K562 (cell line): ENCODE results near the gene MTA1. TPM values are rescaled to one million over a fixed set of nuclear protein-coding genes. Genes with fewer than 3 reads are reported as not detected.

Experiments used
- CAMTA2 ChIP-seq: fragments of 250-450 bp; sonication (Bioruptor Pico); conservative IDR thresholded peaks from 2 replicates; pipeline ENCODE4 v1.5.1; 2022
- CEBPG ChIP-seq, 3 experiments: fragments of 200-800 bp in 1 of 3; sonication (Bioruptor generic) in 1 of 3; sonication (generic) in 1 of 3; formaldehyde crosslinking in 1 of 3; IDR thresholded peaks in 2 of 3; conservative IDR thresholded peaks in 1 of 3; 2 replicates each; pipeline versions ENCODE4 v1.6.1 to v1.8.0; 2016 to 2022; ENCODE audit warnings: missing compliant biosample characterization in 2 of 3, missing genetic modification characterization in 2 of 3, mild to moderate bottlenecking in 1 of 3, missing genetic modification reagents in 1 of 3
- EGR1 ChIP-seq: fragments of 450-650 bp; conservative IDR thresholded peaks from 2 replicates; pipeline ENCODE4 v1.6.1; 2017; ENCODE audit warnings: mild to moderate bottlenecking
- EP400 ChIP-seq: fragments of 450-650 bp; IDR thresholded peaks from 2 replicates; pipeline ENCODE4 v1.6.1; 2017; ENCODE audit warnings: antibody characterized with exemption, mild to moderate bottlenecking, moderate library complexity
- ESRRA ChIP-seq: fragments of 450-650 bp; IDR thresholded peaks from 2 replicates; pipeline ENCODE4 v1.6.1; 2014; ENCODE audit warnings: low read depth, mild to moderate bottlenecking, moderate library complexity, borderline replicate concordance
- KLF1 ChIP-seq: fragments of 450-650 bp; IDR thresholded peaks from 2 replicates; pipeline ENCODE4 v1.6.1; 2016; ENCODE audit warnings: missing genetic modification characterization, missing compliant biosample characterization
- KLF16 ChIP-seq: IDR thresholded peaks from 2 replicates; pipeline ENCODE4 v1.6.1; 2016; ENCODE audit warnings: antibody characterized with exemption
- L3MBTL2 ChIP-seq: fragments of 450-650 bp; IDR thresholded peaks from 2 replicates; pipeline ENCODE4 v1.6.1; 2016; ENCODE audit warnings: mild to moderate bottlenecking, moderate library complexity
- NUFIP1 ChIP-seq: fragments of 450-650 bp; IDR thresholded peaks from 2 replicates; pipeline ENCODE4 v1.6.1; 2018; ENCODE audit not compliant: partially characterized antibody
- RAD21 ChIP-seq, 2 experiments: fragments of 250-450 bp in 1 of 2; fragments of 450-650 bp in 1 of 2; sonication (Bioruptor Pico) in 1 of 2; formaldehyde crosslinking in 1 of 2; IDR thresholded peaks in 1 of 2; conservative IDR thresholded peaks in 1 of 2; 2 replicates each; pipeline versions ENCODE4 v1.4.0 to v1.8.0; 2020 to 2022; ENCODE audit warnings: mild to moderate bottlenecking in 2 of 2, moderate library complexity in 1 of 2
- SMC3 ChIP-seq: conservative IDR thresholded peaks from 2 replicates; pipeline ENCODE4 v1.6.1; 2011; ENCODE audit warnings: low read depth, low read length, improper control_type of control experiment; ENCODE audit not compliant: insufficient read depth
- THRAP3 ChIP-seq: fragments of 450-650 bp; IDR thresholded peaks from 2 replicates; pipeline ENCODE4 v1.6.1; 2016; ENCODE audit warnings: mild to moderate bottlenecking, inconsistent platforms, borderline replicate concordance
- ZNF316 ChIP-seq: fragments of 450-650 bp; IDR thresholded peaks from 2 replicates; pipeline ENCODE4 v1.6.1; 2016
- polyA plus RNA-seq, 8 experiments: library from polyadenylated mRNA; depleted of rRNA in 4 of 8; stranded (reverse) in 5 of 8; unstranded in 3 of 8; fragments of >200 nt; fragmentation: Nextera tagmentation in 2 of 8; fragmentation: Illumina TruSeq in 1 of 8; extraction: Ambion mirVana in 2 of 8; extraction: Trizol in 1 of 8; gene quantifications; 2 replicates each; pipeline versions ENCODE4 v1.2.1 to v1.2.3, GENCODE V29; 2011 to 2014; ENCODE audit warnings: inconsistent platforms in 1 of 8, missing spikeins in 1 of 8
- total RNA-seq, 7 experiments: library from RNA; depleted of rRNA in 6 of 7; stranded (reverse); fragments of >200 nt in 6 of 7; fragmentation: Illumina TruSeq in 2 of 7; extraction: Trizol in 2 of 7; gene quantifications; 2 replicates each; pipeline versions ENCODE4 v1.2.1 to v1.2.3, GENCODE V29; 2011 to 2021; ENCODE audit warnings: low replicate concordance in 1 of 7
- TF ChIP-seq, protein P1 (sequence below): fragments of 450-650 bp; formaldehyde crosslinking; IDR thresholded peaks from 2 replicates; pipeline ENCODE4 v1.4.0; 2022; ENCODE audit warnings: missing genetic modification characterization
- TF ChIP-seq, protein P2 (sequence below): fragments of 450-650 bp; IDR thresholded peaks from 2 replicates; pipeline ENCODE4 v1.6.1; 2016; ENCODE audit warnings: antibody characterized with exemption
- TF ChIP-seq, protein P3 (sequence below): sonication (generic); formaldehyde crosslinking; IDR thresholded peaks from 2 replicates; pipeline ENCODE4 v1.8.0; 2022; ENCODE audit warnings: missing genetic modification reagents, mild to moderate bottlenecking, borderline replicate concordance
- TF ChIP-seq, protein P4 (sequence below): fragments of 200-800 bp; sonication (Bioruptor generic); IDR thresholded peaks from 2 replicates; pipeline ENCODE4 v1.6.1; 2017; ENCODE audit warnings: missing genetic modification characterization, missing compliant biosample characterization
- TF ChIP-seq, protein P5 (sequence below): fragments of 250-450 bp; sonication (Bioruptor Pico); IDR thresholded peaks from 2 replicates; pipeline ENCODE4 v1.8.0; 2021; ENCODE audit warnings: borderline replicate concordance, mild to moderate bottlenecking, moderate library complexity; ENCODE audit not compliant: poor library complexity, severe bottlenecking
- TF ChIP-seq, protein P6 (sequence below): fragments of 250-450 bp; sonication (Bioruptor Pico); IDR thresholded peaks from 2 replicates; pipeline ENCODE4 v1.8.0; 2022; ENCODE audit warnings: inconsistent platforms, mild to moderate bottlenecking, moderate library complexity, borderline replicate concordance

The MTA1 gene
- total and polyA plus RNA-seq, 9 of the 15 experiments (the other 6 are each of a cell fraction or from before 2014, with no cell fraction given), result 0.13 to 118 (median 32.3) TPM

DNA sequence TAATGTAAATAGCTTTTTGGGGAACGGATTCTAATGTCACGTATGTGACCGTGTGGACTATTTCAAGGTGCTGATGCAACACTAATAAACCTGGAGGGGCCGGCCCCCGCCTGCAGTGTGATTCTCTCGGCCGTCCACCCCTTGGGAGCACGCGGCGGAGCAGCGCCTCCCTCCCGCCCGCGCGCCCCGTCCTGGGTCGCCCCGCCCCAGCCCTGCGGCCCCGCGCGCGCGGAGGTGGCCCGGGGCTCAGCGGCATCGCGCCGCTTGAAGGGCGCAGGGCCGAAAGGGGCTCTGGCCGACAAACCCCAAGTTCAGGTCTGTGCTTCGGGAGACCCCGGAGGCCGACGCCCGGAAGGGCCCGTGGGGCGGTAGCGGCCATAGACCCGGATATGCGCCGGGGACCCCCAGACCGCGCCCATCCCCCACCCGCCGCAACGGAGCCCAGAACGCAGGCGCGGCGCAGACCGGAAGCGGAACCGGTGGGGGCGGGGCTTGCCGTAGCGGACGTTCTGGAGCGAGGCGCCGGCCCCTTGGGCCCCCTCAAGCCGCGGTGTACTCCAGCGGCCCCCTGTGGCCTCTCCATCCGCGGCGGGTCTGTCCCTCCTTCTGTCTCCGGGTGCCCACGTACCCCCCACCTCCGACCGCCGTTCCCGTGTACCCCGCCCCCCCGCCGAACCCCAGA, 21.4 kb upstream of the MTA1 start, which contains the start of gene TEX22 (continued):
- no peak for TF ChIP-seq KLF1 (tag)
- TF ChIP-seq, protein P1, sequence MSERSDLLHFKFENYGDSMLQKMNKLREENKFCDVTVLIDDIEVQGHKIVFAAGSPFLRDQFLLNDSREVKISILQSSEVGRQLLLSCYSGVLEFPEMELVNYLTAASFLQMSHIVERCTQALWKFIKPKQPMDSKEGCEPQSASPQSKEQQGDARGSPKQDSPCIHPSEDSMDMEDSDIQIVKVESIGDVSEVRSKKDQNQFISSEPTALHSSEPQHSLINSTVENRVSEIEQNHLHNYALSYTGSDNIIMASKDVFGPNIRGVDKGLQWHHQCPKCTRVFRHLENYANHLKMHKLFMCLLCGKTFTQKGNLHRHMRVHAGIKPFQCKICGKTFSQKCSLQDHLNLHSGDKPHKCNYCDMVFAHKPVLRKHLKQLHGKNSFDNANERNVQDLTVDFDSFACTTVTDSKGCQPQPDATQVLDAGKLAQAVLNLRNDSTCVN (CRISPR knock-in tag), result no peak
- TF ChIP-seq, protein P2, sequence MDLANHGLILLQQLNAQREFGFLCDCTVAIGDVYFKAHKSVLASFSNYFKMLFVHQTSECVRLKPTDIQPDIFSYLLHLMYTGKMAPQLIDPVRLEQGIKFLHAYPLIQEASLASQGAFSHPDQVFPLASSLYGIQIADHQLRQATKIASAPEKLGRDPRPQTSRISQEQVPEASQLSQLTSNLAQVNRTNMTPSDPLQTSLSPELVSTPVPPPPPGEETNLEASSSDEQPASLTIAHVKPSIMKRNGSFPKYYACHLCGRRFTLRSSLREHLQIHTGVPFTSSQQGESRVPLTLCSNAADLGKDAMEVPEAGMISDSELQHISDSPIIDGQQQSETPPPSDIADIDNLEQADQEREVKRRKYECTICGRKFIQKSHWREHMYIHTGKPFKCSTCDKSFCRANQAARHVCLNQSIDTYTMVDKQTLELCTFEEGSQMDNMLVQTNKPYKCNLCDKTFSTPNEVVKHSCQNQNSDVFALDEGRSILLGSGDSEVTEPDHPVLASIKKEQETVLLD, result 0 out of 2 replicates have a peak, but pooled peaks have one; percentile 34
- TF ChIP-seq, protein P3, sequence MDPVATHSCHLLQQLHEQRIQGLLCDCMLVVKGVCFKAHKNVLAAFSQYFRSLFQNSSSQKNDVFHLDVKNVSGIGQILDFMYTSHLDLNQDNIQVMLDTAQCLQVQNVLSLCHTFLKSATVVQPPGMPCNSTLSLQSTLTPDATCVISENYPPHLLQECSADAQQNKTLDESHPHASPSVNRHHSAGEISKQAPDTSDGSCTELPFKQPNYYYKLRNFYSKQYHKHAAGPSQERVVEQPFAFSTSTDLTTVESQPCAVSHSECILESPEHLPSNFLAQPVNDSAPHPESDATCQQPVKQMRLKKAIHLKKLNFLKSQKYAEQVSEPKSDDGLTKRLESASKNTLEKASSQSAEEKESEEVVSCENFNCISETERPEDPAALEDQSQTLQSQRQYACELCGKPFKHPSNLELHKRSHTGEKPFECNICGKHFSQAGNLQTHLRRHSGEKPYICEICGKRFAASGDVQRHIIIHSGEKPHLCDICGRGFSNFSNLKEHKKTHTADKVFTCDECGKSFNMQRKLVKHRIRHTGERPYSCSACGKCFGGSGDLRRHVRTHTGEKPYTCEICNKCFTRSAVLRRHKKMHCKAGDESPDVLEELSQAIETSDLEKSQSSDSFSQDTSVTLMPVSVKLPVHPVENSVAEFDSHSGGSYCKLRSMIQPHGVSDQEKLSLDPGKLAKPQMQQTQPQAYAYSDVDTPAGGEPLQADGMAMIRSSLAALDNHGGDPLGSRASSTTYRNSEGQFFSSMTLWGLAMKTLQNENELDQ, result no peak
- no peak; the same call in 1 of the 2 replicates for TF ChIP-seq EGR1
- TF ChIP-seq THRAP3, result no peak
- no peak for TF ChIP-seq ZNF316
- TF ChIP-seq ESRRA, result peak; percentile 64
- peak; percentile 74 for TF ChIP-seq EP400
- TF ChIP-seq, protein P4, sequence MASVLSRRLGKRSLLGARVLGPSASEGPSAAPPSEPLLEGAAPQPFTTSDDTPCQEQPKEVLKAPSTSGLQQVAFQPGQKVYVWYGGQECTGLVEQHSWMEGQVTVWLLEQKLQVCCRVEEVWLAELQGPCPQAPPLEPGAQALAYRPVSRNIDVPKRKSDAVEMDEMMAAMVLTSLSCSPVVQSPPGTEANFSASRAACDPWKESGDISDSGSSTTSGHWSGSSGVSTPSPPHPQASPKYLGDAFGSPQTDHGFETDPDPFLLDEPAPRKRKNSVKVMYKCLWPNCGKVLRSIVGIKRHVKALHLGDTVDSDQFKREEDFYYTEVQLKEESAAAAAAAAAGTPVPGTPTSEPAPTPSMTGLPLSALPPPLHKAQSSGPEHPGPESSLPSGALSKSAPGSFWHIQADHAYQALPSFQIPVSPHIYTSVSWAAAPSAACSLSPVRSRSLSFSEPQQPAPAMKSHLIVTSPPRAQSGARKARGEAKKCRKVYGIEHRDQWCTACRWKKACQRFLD (CRISPR knock-in tag), result no peak; the same call in 1 of the 2 replicates
- peak; percentile 85 for TF ChIP-seq CEBPG (CRISPR knock-in tag; IDR thresholded peaks at IDR 0.05)
- peak; percentile 76 to 88 for TF ChIP-seq CEBPG (tag; conservative IDR thresholded peaks at IDR 0.05 in 1 of 2, IDR thresholded peaks at IDR 0.05 in 1 of 2)
- no peak for TF ChIP-seq CAMTA2 (CRISPR knock-in tag)
- no peak for TF ChIP-seq NUFIP1
- TF ChIP-seq KLF16, result no peak
- no peak for TF ChIP-seq SMC3
- TF ChIP-seq L3MBTL2, result peak; percentile 99
- TF ChIP-seq, protein P5, sequence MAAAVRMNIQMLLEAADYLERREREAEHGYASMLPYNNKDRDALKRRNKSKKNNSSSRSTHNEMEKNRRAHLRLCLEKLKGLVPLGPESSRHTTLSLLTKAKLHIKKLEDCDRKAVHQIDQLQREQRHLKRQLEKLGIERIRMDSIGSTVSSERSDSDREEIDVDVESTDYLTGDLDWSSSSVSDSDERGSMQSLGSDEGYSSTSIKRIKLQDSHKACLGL (CRISPR knock-in tag), result no peak
- TF ChIP-seq, protein P6, sequence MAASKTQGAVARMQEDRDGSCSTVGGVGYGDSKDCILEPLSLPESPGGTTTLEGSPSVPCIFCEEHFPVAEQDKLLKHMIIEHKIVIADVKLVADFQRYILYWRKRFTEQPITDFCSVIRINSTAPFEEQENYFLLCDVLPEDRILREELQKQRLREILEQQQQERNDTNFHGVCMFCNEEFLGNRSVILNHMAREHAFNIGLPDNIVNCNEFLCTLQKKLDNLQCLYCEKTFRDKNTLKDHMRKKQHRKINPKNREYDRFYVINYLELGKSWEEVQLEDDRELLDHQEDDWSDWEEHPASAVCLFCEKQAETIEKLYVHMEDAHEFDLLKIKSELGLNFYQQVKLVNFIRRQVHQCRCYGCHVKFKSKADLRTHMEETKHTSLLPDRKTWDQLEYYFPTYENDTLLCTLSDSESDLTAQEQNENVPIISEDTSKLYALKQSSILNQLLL (CRISPR knock-in tag), result no peak
- peak in 1 of 2 experiments; percentile 17; a peak in 1 of 4 replicates for TF ChIP-seq RAD21 (CRISPR knock-in tag; conservative IDR thresholded peaks at IDR 0.05 in 1 of 2, IDR thresholded peaks at IDR 0.05 in 1 of 2)
